ENCODE data around the gene DNLZ.

GRCh38 chr9:136317695-136318094, 45.8 kb downstream of the DNLZ start:
- TF ChIP-seq CTCF (IDR thresholded peaks at IDR 0.05) (no peak), POLR2A (IDR thresholded peaks at IDR 0.05) (no peak)
